ENCODE data around the gene PTBP1. TPM values are rescaled to one million over a fixed set of nuclear protein-coding genes. Genes with fewer than 3 reads are reported as not detected.

PTBP1 gene
- total RNA-seq, 1 donor from 2014 or later = 386 TPM

GRCh38 chr19:797528-798414, 519 bp downstream of the PTBP1 start:
- Mint-ChIP-seq H3K36me3 (ENCODE audit: low read depth, unreplicated experiment) (peaks cover 7% of the 10 kb centered on the region), H3K9me3 (ENCODE audit: unreplicated experiment) (no peaks in the 10 kb centered on the region), H3K4me3 (ENCODE audit: unreplicated experiment) (peak overlapping the region; percentile 93), H3K4me1 (ENCODE audit: low read depth, unreplicated experiment) (peaks cover 19% of the 10 kb centered on the region), H3K27me3 (ENCODE audit: low read depth, unreplicated experiment) (no peaks in the 10 kb centered on the region), H3K27ac (ENCODE audit: unreplicated experiment) (peak overlapping the region; percentile 80)
- Histone ChIP-seq H3K79me2 (ENCODE audit: insufficient read depth, low read length) (peaks cover 50% of the 10 kb centered on the region), H3K4me2 (ENCODE audit: low read length) (peak overlapping the region; percentile 91), H3K4me3 (ENCODE audit: insufficient read depth, low read depth, low read length) (peak overlapping the region; percentile 98), H2AFZ (ENCODE audit: low read depth, low read length) (no peak overlapping the region), H3K27ac (ENCODE audit: low read depth, low read length) (peak overlapping the region; percentile 80), H3K27me3 (ENCODE audit: insufficient read depth, low read length) (no peaks in the 10 kb centered on the region), H3K4me1 (ENCODE audit: insufficient read depth, low read length) (peaks cover 37% of the 10 kb centered on the region), H3K9ac (ENCODE audit: low read length) (peak overlapping the region; percentile 97), H3K36me3 (ENCODE audit: insufficient read depth, low read length) (peaks cover 10% of the 10 kb centered on the region), H4K20me1 (ENCODE audit: insufficient read depth, low read length) (peaks cover 49% of the 10 kb centered on the region), H3K9me3 (ENCODE audit: insufficient read depth, low read depth, low read length) (no peaks in the 10 kb centered on the region)
- DNase-seq (ENCODE audit: low read depth) = peak; percentile 72
- FAIRE-seq = no peak
- no peak for TF ChIP-seq EZH2 (IDR thresholded peaks at IDR 0.05; ENCODE audit: insufficient read depth, low read length)
- TF ChIP-seq CTCF (IDR thresholded peaks at IDR 0.05; ENCODE audit: insufficient read depth, low read depth, low read length) = no peak

- no peaks in the 10 kb centered on the region for H3K9me3 Mint-ChIP-seq (ENCODE audit: unreplicated experiment)
- Histone ChIP-seq H3K36me3 (ENCODE audit: insufficient read depth, low read length) (peaks cover 12% of the 10 kb centered on the region), H3K27me3 (ENCODE audit: insufficient read depth, low read length) (no peaks in the 10 kb centered on the region), H3K9ac (ENCODE audit: low read length) (peak overlapping the region; percentile 97), H3K4me2 (ENCODE audit: low read length) (peak overlapping the region; percentile 91), H4K20me1 (ENCODE audit: insufficient read depth, low read length) (peaks cover 57% of the 10 kb centered on the region), H3K79me2 (ENCODE audit: insufficient read depth, low read length) (peaks cover 58% of the 10 kb centered on the region), H3K4me1 (ENCODE audit: insufficient read depth, low read length) (peaks cover 37% of the 10 kb centered on the region), H3K4me3 (ENCODE audit: insufficient read depth, low read depth, low read length) (peak overlapping the region; percentile 98), H3K9me3 (ENCODE audit: insufficient read depth, low read depth, low read length) (no peaks in the 10 kb centered on the region), H3K27ac (ENCODE audit: low read depth, low read length) (peak overlapping the region; percentile 70), H2AFZ (ENCODE audit: low read depth, low read length) (no peak overlapping the region)
- peaks cover 23% of the 10 kb centered on the region for H3K4me1 Mint-ChIP-seq (ENCODE audit: low read depth, unreplicated experiment)
- H3K27ac Mint-ChIP-seq (ENCODE audit: unreplicated experiment) = peak overlapping the region; percentile 81
- FAIRE-seq (no peak), DNase-seq (ENCODE audit: low read depth) (no peak)
- peak overlapping the region; percentile 93 for H3K4me3 Mint-ChIP-seq (ENCODE audit: unreplicated experiment)
- TF ChIP-seq CTCF (IDR thresholded peaks at IDR 0.05; ENCODE audit: insufficient read depth, low read depth, low read length) (no peak), EZH2 (IDR thresholded peaks at IDR 0.05; ENCODE audit: insufficient read depth, low read length) (no peak)
- no peaks in the 10 kb centered on the region for H3K27me3 Mint-ChIP-seq (ENCODE audit: low read depth, unreplicated experiment)
- peaks cover 7% of the 10 kb centered on the region for H3K36me3 Mint-ChIP-seq (ENCODE audit: low read depth, unreplicated experiment)
Measured at GRCh38 chr19:798415-799075, 1.3 kb downstream of the PTBP1 start.

Data from astrocyte (in vitro differentiated cells and primary cell).